ENCODE measurements around the gene TREH. TPM values are rescaled to one million over a fixed set of nuclear protein-coding genes. Genes with fewer than 3 reads are reported as not detected.

The TREH gene
- total and polyA plus RNA-seq, 12 donors: 0.11 to 4.8 (median 0.83) TPM; not detected in 9

DNA sequence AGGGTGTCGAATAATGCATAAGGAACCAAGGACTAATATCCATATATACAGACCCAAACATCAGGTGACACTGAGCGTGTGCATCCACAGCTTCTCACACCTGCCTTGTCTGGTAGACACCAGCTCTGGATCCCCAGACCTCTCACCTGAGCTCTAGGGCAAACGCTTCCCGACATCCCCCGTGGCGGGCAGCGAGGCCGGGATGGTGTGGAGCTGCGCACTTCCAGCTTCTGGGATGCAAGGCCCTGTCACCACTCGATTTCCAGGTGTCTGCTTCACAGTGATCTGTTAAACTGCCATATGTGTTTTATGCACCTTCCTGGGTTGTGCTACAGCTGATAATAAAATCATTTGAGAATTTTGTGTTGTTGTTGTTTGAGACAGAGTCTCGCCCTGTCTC is 15.3 kb upstream of the TREH start:
- ATAC-seq: no peak
- no peaks in the 10 kb centered on the region for H3K27me3 ChIP-seq
- WGBS, 2 donors: 85 to 86% methylated on average over 11 of the region's 11 CpGs
- no peaks in the 10 kb centered on the region for H3K9me3 ChIP-seq
- peaks cover 0 to 33% (median 2%) of the 10 kb centered on the region in 9 donors for H3K4me1 ChIP-seq
- H3K4me3 ChIP-seq: no peak overlapping the region
- no peak for DNase-seq
- TF ChIP-seq, protein P1, sequence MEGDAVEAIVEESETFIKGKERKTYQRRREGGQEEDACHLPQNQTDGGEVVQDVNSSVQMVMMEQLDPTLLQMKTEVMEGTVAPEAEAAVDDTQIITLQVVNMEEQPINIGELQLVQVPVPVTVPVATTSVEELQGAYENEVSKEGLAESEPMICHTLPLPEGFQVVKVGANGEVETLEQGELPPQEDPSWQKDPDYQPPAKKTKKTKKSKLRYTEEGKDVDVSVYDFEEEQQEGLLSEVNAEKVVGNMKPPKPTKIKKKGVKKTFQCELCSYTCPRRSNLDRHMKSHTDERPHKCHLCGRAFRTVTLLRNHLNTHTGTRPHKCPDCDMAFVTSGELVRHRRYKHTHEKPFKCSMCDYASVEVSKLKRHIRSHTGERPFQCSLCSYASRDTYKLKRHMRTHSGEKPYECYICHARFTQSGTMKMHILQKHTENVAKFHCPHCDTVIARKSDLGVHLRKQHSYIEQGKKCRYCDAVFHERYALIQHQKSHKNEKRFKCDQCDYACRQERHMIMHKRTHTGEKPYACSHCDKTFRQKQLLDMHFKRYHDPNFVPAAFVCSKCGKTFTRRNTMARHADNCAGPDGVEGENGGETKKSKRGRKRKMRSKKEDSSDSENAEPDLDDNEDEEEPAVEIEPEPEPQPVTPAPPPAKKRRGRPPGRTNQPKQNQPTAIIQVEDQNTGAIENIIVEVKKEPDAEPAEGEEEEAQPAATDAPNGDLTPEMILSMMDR (IDR thresholded peaks at IDR 0.05): no peak
- intact Hi-C loops (cut with DNase I): loop anchor here in 9 of 10 donors (5.0 to 10.0 kb wide), 7 partner anchors 88 to 263 kb away; partner anchors contain the start of genes UPK2 (in 5 of the 9) and DDX6 (in 1 of the 9)
- no peak overlapping the region for H3K27ac ChIP-seq
- no peaks in the 10 kb centered on the region for H3K36me3 ChIP-seq

DNA sequence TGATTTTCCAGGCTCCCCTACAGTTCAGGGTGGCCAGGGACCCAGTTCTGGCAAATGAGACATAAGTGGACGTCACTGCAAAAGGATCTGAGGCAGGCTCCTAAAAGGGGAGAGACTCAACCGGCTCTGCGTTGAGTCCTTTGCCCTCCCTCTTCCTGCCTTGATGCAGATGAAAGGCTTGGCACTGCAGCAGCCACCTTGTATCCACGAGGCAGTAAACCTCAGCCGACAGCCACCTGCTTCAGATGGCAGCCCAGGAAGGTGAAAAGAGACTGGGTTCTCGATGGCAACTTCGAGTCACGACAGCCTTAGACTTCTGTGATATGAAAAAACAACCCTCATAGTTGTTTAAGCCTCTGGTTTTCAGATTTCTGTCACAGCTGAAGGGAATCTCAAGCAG is 14.7 kb upstream of the TREH start:
- intact Hi-C loops (cut with DNase I): loop anchor here in 9 of 10 donors (5.0 to 10.0 kb wide), 7 partner anchors 88 to 263 kb away; partner anchors contain the start of genes UPK2 (in 5 of the 9) and DDX6 (in 1 of the 9)
- no peaks in the 10 kb centered on the region for H3K9me3 ChIP-seq
- H3K36me3 ChIP-seq: no peaks in the 10 kb centered on the region
- DNase-seq (no peak), ATAC-seq (no peak)
- TF ChIP-seq, protein P1 (IDR thresholded peaks at IDR 0.05): no peak
- peaks cover 0 to 32% (median 8%) of the 10 kb centered on the region in 9 donors for H3K4me1 ChIP-seq
- H3K4me3 ChIP-seq: no peak overlapping the region
- no peaks in the 10 kb centered on the region for H3K27me3 ChIP-seq
- WGBS, 2 donors: 86 to 90% methylated on average over 8 of the region's 8 CpGs
- no peak overlapping the region for H3K27ac ChIP-seq

DNA sequence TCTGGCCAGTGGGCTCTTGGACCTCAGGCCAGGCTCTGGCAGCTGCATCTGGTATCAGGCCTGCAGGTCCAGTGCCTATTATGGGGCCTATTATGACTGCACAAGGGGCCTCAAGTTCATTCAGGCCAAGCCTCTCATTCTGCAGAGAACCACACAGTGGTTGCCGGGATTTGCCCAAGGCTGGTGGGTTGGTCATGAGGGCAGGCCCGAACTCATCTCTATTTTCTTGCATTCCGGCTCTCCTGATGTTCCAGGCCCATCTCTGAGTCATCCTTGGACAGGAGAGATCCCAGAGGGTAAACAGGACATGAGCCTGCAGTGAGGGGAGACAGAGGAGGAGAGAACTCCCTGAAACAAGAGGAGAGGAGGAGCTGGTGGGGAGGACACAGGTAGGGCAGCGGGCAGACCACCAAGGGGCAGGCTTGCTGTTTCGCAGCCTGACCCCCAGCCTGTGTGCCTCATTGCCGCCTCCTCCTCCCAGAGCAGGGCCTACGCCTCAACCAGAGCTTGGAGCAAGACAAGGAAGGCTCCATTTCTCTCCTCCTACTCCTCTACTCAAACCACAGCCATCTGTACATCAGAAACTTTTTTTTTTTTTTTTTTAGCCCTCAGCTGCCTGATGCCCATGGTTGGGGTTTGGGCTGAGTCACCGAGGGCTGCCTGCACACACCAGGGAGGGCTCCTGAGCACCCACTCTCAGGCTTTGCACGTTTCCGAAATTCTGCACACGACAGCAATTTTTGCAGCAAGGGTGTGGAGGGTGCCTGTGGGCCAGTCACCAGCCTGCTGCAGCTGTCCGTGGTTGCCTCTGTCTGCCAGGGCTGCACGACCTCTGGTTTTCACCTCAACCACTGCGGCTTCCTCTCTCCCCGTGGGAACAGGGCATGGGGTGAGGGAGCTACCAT is 12.7 kb upstream of the TREH start:
- Histone ChIP-seq H3K36me3 (no peaks in the 10 kb centered on the region), H3K4me3 (no peak overlapping the region), H3K9me3 (no peaks in the 10 kb centered on the region), H3K4me1 (peaks cover 0 to 32% (median 8%) of the 10 kb centered on the region in 9 donors), H3K27me3 (no peaks in the 10 kb centered on the region), H3K27ac (no peak overlapping the region)
- WGBS, 2 donors: 81 to 82% methylated on average over 15 of the region's 15 CpGs
- ATAC-seq: no peak
- no peak for DNase-seq
- TF ChIP-seq, protein P1 (IDR thresholded peaks at IDR 0.05): no peak
- intact Hi-C loops (cut with DNase I): loop anchor here in 9 of 10 donors (2.0 to 10.0 kb wide), 10 partner anchors 90 to 265 kb away; partner anchors contain the start of genes UPK2 (in 6 of the 9) and DDX6 (in 2 of the 9)

DNA sequence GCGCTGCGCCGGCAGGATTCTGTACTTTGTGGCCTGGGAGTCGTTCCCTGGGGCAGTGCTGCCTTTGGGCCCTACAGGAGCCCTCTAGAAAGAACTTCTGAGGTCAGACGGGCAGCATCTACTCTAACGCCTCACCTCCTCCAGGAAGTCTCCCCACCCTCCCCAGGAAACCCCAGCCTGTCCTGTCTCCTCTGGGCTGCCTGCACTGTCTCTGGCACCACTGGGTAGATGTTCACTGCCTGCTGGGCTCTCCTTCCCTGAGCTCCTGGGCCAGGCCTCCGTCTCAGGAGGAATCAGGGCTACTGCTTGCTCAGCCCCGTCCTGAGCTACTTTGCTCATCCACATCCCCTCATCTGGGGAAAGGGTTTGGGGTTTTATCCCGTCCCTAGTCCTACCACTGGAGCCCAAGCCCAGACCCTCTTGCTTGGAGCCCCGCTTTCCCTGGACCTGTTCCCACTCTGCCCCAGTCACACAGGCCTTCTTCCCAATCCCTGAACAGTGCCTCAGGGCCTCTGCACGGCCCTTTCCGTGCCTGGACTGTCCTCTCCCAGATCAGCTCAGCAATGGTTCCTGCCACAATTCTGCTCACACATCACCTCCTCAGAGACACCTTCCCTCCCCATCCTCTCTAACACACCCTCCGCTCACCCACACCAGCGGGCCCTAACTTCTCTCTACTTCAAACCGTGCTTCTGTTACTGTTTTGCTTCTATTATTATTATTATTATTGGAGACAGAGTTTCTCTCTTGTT is 11.3 kb upstream of the TREH start:
- 82 to 85% methylated on average over 15 of the region's 15 CpGs for WGBS, 2 donors

More for the DNA sequence above, 11.3 kb upstream of the TREH start:
- peaks cover 0 to 31% (median 8%) of the 10 kb centered on the region in 9 donors for H3K4me1 ChIP-seq
- TF ChIP-seq, protein P1 (IDR thresholded peaks at IDR 0.05): no peak
- no peaks in the 10 kb centered on the region for H3K27me3 ChIP-seq
- peak overlapping the region in 7 of 10 donors; percentile 31 to 55 (median 52) for H3K4me3 ChIP-seq
- intact Hi-C loops (cut with DNase I): loop anchor here (1.0 to 10.0 kb wide), 13 partner anchors 92 to 267 kb away; partner anchors contain the start of genes UPK2 (in 8 of the 10) and DDX6 (in 2 of the 10)
- H3K36me3 ChIP-seq: no peaks in the 10 kb centered on the region
- DNase-seq: no peak
- no peaks in the 10 kb centered on the region for H3K9me3 ChIP-seq
- H3K27ac ChIP-seq: peak overlapping the region in 8 of 10 donors; percentile 14 to 81 (median 76)
- peak in 1 of 8 donors; percentile 3 for ATAC-seq
